ENCODE results near the gene COL19A1. TPM values are rescaled to one million over a fixed set of nuclear protein-coding genes. Genes with fewer than 3 reads are reported as not detected.
A peak's percentile ranks its signal among the peaks of the same experiment; 100 is the strongest.

COL19A1 gene
- total RNA-seq, 1 donor from 2014 or later: under 0.01 TPM

DNA sequence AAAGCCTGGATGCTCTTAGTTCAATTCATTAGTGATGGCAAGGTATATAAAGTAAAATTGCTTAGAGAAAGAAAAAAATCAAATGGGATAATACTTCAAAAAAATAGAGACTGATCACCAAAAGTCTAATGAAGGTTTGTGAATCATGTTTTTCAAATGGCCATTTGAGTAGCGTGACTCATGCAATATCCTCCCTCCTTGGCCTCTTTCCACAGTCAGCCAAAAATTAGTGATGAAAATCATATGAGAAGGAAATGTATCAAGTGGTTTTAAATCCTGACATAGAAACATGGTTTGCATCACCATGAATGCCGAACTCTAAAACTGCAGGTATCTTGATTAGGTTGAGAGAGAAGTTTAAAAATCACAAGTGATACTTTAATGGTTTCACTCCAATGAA, 1.2 kb upstream of the COL19A1 start:
- DNase-seq (ENCODE audit: low read depth): no peak
- TF ChIP-seq, protein P1, sequence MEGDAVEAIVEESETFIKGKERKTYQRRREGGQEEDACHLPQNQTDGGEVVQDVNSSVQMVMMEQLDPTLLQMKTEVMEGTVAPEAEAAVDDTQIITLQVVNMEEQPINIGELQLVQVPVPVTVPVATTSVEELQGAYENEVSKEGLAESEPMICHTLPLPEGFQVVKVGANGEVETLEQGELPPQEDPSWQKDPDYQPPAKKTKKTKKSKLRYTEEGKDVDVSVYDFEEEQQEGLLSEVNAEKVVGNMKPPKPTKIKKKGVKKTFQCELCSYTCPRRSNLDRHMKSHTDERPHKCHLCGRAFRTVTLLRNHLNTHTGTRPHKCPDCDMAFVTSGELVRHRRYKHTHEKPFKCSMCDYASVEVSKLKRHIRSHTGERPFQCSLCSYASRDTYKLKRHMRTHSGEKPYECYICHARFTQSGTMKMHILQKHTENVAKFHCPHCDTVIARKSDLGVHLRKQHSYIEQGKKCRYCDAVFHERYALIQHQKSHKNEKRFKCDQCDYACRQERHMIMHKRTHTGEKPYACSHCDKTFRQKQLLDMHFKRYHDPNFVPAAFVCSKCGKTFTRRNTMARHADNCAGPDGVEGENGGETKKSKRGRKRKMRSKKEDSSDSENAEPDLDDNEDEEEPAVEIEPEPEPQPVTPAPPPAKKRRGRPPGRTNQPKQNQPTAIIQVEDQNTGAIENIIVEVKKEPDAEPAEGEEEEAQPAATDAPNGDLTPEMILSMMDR (conservative IDR thresholded peaks at IDR 0.05; ENCODE audit: low read depth, low read length): no peak
- H3K4me3 ChIP-seq (ENCODE audit: low read depth, low read length): no peak overlapping the region

DNA sequence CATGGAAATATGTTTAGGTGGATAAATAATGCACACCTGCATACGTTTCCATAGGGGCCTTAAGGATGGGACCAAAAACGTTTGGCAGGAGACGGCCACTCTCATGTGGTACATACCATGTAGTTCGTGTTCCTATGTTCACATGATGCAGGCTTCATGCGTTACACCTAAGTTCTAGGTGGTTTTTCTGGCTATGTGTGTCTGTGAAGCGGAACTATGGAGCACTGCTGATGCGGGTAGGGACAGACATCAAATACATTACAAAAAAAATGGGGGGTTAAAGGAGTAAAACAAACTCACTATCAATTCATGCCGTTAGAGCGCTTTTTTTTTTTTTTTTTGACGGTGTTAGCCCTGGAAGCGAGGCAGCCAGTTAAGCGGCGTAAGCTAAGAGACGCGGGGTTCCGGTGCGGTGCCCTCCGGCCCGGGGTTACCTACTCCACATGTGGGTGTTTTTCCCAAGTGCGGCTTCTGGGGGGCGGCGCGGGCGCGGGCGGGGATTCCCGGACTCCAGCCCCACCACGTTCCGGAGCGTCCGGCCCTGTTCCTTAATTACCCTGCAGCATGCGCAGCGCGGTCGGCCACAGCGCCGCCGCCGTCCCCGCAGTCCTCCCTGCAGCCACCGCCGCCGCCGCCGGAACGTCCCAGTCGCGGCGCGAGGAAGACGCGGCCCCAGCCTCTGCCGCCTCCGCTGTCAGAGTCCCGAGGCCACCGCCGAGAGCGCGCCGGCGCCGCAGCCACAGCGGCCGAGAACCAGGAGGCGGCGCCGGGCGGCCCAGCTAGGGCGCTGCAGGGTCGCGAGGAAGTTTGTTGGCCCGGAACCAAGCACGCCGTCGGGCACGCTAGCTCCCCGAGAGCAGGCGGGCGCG, 648 bp downstream of the COL19A1 start:
- peak overlapping the region; percentile 58 for H3K4me3 ChIP-seq (ENCODE audit: low read depth, low read length)
- peak; percentile 3 for DNase-seq (ENCODE audit: low read depth)
- TF ChIP-seq, protein P1 (conservative IDR thresholded peaks at IDR 0.05; ENCODE audit: low read depth, low read length): peak; percentile 23

DNA sequence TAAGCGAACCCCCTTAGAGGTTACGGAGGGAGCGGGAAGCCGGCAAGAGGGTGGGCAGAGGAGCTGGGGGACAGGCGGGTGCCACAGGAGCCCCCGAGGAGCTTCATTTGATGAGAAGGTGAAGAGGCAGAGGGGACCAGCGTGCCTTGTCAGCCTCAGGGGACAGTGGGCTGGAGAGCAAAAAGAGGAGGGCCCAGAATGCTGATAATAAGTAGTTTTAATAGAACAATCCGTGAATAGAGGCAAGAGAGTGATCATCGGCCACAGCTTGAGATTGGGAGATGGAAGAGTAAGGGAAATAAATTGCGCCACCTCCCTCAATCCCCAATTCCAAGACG, 1.3 kb downstream of the COL19A1 start:
- TF ChIP-seq, protein P1 (conservative IDR thresholded peaks at IDR 0.05; ENCODE audit: low read depth, low read length): peak; percentile 2
- H3K4me3 ChIP-seq (ENCODE audit: low read depth, low read length): peak overlapping the region; percentile 58
- no peak for DNase-seq (ENCODE audit: low read depth)

DNA sequence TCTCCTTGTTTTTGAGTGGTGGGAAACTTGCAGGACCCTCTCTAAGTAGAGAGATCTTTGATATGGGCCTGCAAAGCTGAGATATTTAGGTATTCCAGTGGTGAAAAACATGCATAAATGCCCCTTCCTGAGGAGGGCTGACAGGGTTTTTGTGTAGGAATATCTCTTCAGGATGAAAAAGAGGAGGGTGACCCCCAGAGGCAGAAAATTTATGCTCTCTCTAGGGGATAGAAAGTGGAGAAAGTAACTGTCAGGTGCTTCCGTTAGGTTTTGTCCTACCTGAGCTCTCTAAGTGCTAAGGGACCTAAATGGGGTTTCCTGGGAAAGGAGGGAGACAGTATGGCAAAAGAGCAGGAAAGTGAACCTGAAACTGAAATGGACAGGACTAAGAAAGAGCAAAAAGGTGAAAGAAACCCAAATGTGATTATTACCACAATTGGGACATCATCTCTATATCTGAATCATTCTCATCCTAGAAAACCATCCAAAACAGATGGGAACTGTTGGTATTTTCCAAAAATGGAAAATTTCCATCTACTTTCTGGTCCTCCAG, 2.0 kb downstream of the COL19A1 start:
- TF ChIP-seq, protein P1 (conservative IDR thresholded peaks at IDR 0.05; ENCODE audit: low read depth, low read length): peak; percentile 14
- no peak for DNase-seq (ENCODE audit: low read depth)
- H3K4me3 ChIP-seq (ENCODE audit: low read depth, low read length): no peak overlapping the region

DNA sequence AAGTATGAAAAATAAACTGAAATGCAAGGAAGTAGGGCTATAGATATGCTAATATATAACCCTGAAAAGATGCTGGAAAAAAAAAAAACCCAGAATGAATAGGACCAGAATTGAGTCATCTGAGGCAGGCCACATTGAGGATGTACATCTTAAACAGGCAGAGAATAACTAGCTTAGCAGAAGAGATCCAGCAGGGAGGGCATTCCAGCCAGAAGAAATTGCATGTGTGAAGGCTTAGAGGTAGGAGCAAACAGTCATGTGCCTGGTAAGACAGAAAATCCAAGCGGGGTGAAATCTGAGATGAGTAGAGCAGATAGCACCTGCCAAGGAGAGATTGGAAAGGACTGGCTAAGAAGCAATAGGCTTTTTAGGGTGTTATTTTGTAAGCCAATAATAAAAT, 2.6 kb downstream of the COL19A1 start:
- no peak for DNase-seq (ENCODE audit: low read depth)
- TF ChIP-seq, protein P1 (conservative IDR thresholded peaks at IDR 0.05; ENCODE audit: low read depth, low read length): no peak
- H3K4me3 ChIP-seq (ENCODE audit: low read depth, low read length): no peak overlapping the region

DNA sequence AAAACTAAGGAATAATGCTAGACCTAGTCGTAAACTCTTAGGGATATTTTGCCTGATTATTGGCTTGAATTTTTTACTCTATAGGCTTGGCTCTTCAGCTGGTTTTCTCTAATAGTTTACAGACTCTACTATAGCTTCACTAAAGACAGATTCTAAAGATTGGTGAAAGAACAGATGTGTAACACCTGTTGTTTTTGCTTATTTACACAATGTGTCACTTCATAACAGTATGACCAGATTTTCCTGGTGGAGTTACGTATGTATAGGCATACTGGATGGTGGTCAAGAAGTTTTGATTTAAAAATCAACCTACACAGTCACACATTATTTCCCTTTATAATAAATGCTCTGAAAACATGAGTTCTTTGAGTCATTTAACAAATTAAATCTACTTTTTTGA, 4.8 kb downstream of the COL19A1 start:
- H3K4me3 ChIP-seq (ENCODE audit: low read depth, low read length): no peak overlapping the region
- DNase-seq (ENCODE audit: low read depth): no peak
- TF ChIP-seq, protein P1 (conservative IDR thresholded peaks at IDR 0.05; ENCODE audit: low read depth, low read length): no peak
